HCT116 (cell line): ENCODE data around the gene ETNK1.

Experiments used
- CEBPB ChIP-seq: IDR thresholded peaks from 2 replicates; pipeline ENCODE4 v1.6.1; 2012; ENCODE audit warnings: low read depth
- CTCF ChIP-seq, 3 experiments: fragments of 200-600 bp in 1 of 3; sonication (generic) in 1 of 3; IDR thresholded peaks in 2 of 3; conservative IDR thresholded peaks in 1 of 3; 2 replicates each; pipeline ENCODE4 v1.5.1; 2012 to 2017; ENCODE audit warnings: low read depth in 2 of 3, low read length in 2 of 3, antibody characterized with exemption in 1 of 3, borderline replicate concordance in 1 of 3, control low read depth in 1 of 3, mild to moderate bottlenecking in 1 of 3, mixed read lengths in 1 of 3, mixed run types in 1 of 3, moderate library complexity in 1 of 3; ENCODE audit not compliant: insufficient read depth in 1 of 3
- EZH2 ChIP-seq: fragments of 200-600 bp; sonication (generic); IDR thresholded peaks from 2 replicates; pipeline ENCODE4 v1.6.1; 2017; ENCODE audit warnings: antibody characterized with exemption, mixed run types
- EZH2phosphoT487 ChIP-seq: fragments of 200-600 bp; IDR thresholded peaks from 2 replicates; pipeline ENCODE4 v1.6.1; 2018; ENCODE audit warnings: antibody characterized with exemption, borderline replicate concordance
- JUND ChIP-seq: IDR thresholded peaks from 2 replicates; pipeline ENCODE4 v1.6.1; 2012
- POLR2A ChIP-seq: IDR thresholded peaks from 2 replicates; pipeline ENCODE4 v1.7.0; 2011; ENCODE audit warnings: borderline replicate concordance; ENCODE audit not compliant: insufficient read depth, insufficient read length; ENCODE audit errors: extremely low read depth
- POLR2AphosphoS5 ChIP-seq: IDR thresholded peaks from 2 replicates; pipeline ENCODE4 v1.6.1; 2011; ENCODE audit warnings: mild to moderate bottlenecking, low read depth, low read length, moderate library complexity
- SRF ChIP-seq: IDR thresholded peaks from 2 replicates; pipeline ENCODE4 v1.6.1; 2012; ENCODE audit warnings: low read depth
- YY1 ChIP-seq: IDR thresholded peaks from 2 replicates; pipeline ENCODE4 v1.6.1; 2011; ENCODE audit warnings: low read length, low read depth, moderate library complexity, mild to moderate bottlenecking; ENCODE audit not compliant: insufficient replicate concordance; ENCODE audit errors: extremely low read depth
- ZFX ChIP-seq: fragments of 450-650 bp; IDR thresholded peaks from 2 replicates; pipeline ENCODE4 v1.6.1; 2017
- ZNF274 ChIP-seq: fragments of 200-500 bp; sonication (Bioruptor generic); IDR thresholded peaks from 2 replicates; pipeline ENCODE4 v1.6.1; 2014; ENCODE audit warnings: mild to moderate bottlenecking, low read depth, low read length, inconsistent platforms
- TF ChIP-seq, protein P1 (sequence below): IDR thresholded peaks from 2 replicates; pipeline ENCODE4 v1.6.1; 2012
- TF ChIP-seq, protein P2 (sequence below): IDR thresholded peaks from 2 replicates; pipeline ENCODE4 v1.6.1; 2012

- TF ChIP-seq CTCF (IDR thresholded peaks at IDR 0.05 in 2 of 3, conservative IDR thresholded peaks at IDR 0.05 in 1 of 3; ENCODE audit: borderline replicate concordance in 1 of 3, insufficient read depth in 1 of 3, low read depth in 2 of 3, low read length in 2 of 3) (no peak), CEBPB (no peak), ZNF274 (no peak), YY1 (no peak), EZH2phosphoT487 (no peak), POLR2A (no peak), EZH2 (no peak), ZFX (no peak), POLR2AphosphoS5 (no peak), SRF (no peak), JUND (no peak)
- TF ChIP-seq, protein P1, sequence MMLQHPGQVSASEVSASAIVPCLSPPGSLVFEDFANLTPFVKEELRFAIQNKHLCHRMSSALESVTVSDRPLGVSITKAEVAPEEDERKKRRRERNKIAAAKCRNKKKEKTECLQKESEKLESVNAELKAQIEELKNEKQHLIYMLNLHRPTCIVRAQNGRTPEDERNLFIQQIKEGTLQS = no peak
- TF ChIP-seq, protein P2, sequence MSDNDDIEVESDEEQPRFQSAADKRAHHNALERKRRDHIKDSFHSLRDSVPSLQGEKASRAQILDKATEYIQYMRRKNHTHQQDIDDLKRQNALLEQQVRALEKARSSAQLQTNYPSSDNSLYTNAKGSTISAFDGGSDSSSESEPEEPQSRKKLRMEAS = no peak
These were observed 75.1 kb downstream of the ETNK1 start for GRCh38 chr12:22700106-22700505.
